ENCODE measurements around the gene BBS2.
A peak's percentile ranks its signal among the peaks of the same experiment; 100 is the strongest.

BBS2 gene, protein sequence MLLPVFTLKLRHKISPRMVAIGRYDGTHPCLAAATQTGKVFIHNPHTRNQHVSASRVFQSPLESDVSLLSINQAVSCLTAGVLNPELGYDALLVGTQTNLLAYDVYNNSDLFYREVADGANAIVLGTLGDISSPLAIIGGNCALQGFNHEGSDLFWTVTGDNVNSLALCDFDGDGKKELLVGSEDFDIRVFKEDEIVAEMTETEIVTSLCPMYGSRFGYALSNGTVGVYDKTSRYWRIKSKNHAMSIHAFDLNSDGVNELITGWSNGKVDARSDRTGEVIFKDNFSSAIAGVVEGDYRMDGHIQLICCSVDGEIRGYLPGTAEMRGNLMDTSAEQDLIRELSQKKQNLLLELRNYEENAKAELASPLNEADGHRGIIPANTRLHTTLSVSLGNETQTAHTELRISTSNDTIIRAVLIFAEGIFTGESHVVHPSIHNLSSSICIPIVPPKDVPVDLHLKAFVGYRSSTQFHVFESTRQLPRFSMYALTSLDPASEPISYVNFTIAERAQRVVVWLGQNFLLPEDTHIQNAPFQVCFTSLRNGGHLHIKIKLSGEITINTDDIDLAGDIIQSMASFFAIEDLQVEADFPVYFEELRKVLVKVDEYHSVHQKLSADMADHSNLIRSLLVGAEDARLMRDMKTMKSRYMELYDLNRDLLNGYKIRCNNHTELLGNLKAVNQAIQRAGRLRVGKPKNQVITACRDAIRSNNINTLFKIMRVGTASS

DNA sequence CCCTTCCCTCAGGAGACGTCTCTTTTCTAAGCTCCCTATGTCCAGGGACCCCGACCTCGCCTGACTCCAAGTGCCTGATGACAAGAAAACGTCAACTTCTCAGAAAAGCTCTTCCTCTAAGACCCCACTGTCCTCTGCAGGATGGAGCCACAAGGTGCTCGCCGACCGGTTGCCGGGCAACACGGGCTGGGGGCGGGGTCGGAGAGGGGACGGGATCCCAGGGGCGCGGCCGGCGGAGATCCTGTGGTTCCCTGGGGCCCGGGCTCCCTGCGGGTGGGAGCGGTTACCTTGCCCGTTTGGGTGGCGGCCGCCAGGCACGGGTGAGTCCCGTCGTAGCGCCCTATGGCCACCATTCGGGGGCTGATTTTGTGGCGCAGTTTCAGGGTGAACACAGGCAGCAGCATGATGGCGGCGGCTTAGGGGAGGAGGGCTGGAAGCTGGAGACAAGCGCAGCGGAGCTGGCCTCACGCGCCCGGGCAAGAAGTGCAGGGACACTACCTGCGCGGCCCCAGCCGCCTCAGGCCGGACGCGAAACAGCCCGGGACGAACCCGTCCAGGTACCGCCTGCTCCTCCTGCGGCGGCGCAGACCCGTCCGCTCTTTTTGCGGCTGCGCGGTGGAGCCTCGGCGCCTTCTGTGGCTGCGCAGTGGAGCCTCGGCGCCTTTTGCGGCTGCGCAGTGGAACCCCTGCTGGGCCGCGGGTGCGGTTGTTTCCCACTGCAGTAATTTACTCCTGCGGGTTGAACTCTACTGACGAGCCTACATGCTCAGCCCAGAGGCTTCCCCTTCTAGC, at the start of gene BBS2:
TSS of gene BBS2 (minus strand) at position 566 of the 792 bp plus-strand sequence. CDS start at position 404, 162 bp downstream.
- no peak for TF ChIP-seq ZFX (IDR thresholded peaks at IDR 0.05; ENCODE audit: borderline replicate concordance)
- TF ChIP-seq, protein P1, sequence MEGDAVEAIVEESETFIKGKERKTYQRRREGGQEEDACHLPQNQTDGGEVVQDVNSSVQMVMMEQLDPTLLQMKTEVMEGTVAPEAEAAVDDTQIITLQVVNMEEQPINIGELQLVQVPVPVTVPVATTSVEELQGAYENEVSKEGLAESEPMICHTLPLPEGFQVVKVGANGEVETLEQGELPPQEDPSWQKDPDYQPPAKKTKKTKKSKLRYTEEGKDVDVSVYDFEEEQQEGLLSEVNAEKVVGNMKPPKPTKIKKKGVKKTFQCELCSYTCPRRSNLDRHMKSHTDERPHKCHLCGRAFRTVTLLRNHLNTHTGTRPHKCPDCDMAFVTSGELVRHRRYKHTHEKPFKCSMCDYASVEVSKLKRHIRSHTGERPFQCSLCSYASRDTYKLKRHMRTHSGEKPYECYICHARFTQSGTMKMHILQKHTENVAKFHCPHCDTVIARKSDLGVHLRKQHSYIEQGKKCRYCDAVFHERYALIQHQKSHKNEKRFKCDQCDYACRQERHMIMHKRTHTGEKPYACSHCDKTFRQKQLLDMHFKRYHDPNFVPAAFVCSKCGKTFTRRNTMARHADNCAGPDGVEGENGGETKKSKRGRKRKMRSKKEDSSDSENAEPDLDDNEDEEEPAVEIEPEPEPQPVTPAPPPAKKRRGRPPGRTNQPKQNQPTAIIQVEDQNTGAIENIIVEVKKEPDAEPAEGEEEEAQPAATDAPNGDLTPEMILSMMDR (IDR thresholded peaks at IDR 0.05): 0 out of 2 replicates have a peak, but pooled peaks have one; percentile 2
- peak within 1 kb of the TSS; percentile 80 for H3K27ac ChIP-seq

DNA sequence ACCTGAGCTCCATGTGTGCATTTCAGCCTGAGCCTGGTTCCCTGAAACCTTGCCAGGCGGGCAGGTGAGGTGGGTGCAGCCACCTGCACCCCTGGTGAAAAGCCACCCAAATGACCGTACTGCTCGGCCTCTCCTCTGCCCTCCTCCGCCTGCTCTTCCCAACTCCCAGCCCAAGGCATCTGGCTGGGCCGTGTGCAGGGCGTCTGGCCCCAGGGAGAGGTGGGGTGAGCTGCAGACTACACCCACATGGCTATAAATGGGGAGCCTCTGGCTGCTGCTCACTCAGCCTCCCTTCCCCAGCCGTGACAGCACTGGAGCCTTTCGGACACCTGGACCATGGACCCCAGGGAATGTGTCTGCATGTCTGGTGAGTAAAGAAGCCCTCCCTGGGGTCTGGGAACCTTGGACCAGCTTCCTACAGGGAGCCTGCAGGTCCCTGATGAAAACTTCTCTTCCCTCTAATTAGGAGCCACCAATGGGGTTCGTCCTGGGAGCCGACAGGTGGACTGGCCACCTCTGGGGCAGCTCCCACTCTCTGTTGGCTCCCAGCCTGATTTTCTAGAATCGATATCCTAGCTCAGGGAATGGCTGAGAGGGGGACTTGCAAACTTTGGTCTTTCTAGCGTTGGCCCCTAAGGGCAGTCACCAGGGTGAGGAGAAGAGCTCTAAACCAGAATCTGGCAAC, 45.1 kb upstream of the BBS2 start, which contains the start of gene MT4:
TSS of gene MT4 (plus strand) at position 281 of the 685 bp plus-strand sequence. CDS start at position 337, 56 bp downstream.
- TF ChIP-seq, protein P1 (IDR thresholded peaks at IDR 0.05): no peak
- no peak for TF ChIP-seq ZFX (IDR thresholded peaks at IDR 0.05; ENCODE audit: borderline replicate concordance)
- H3K27ac ChIP-seq: no peak within 1 kb of the TSS

DNA sequence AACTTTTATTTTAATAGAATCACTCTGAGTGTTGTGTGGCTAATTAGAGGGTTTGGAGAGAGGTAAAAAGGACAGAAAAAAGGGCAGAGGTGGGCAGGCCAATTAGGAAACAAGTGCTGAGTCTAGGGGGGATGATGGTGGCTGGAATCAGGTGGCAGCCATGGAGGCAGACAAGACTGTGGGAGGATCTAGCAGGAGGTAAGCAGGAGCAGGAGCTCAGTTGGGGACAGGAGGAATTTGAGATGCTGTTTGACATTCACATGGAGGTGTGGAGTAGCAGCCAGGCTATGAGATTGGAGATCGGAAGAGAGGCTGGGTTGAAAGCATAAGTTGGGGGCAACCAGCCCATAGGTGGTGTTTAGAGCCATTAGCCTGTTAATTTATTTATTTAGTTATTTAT, 41.3 kb upstream of the BBS2 start:
- TF ChIP-seq, protein P1 (IDR thresholded peaks at IDR 0.05): no peak
- no peak for TF ChIP-seq ZFX (IDR thresholded peaks at IDR 0.05; ENCODE audit: borderline replicate concordance)
- no peak overlapping the region for H3K27ac ChIP-seq

DNA sequence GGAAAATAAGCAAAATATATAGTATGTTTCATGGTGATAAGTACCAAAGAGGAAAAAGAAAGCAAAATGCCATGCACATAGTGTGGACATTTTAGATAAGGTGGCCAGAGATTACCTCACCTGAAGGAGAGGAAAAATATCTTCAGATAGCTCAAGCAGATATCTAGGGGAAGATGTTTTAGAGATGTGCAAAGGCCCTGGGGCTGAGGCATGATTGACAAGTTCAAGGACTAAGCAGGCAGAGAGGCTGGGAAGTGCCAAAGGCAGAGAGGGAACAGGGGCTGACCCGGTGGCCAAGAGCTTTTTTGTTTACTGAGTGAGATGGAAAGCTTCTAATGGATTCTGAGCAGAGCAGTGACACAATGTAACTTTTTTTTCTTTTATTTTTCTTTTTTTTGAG, 40.6 kb upstream of the BBS2 start:
- TF ChIP-seq ZFX (IDR thresholded peaks at IDR 0.05; ENCODE audit: borderline replicate concordance): no peak
- TF ChIP-seq, protein P1 (IDR thresholded peaks at IDR 0.05): no peak
- H3K27ac ChIP-seq: no peak overlapping the region

DNA sequence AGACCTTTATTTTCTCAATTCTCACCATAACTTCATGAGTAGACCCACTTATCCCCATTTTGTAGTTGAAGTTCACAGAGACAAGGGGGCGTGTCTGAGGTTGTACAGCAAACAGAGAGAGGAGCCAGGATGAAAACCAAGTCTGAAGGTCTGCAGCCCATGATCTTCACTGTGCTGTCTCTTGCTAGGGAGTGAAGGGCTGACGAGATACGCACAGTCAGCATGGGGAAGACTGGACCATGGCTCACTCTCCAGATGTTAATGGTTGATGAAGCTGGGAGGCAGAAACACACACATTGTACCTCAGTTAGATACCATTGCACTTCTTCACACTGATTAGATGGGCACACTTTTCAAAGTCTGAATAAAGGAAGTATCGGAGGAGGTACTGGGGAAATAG, 39.3 kb upstream of the BBS2 start:
- TF ChIP-seq ZFX (IDR thresholded peaks at IDR 0.05; ENCODE audit: borderline replicate concordance): no peak
- TF ChIP-seq, protein P1 (IDR thresholded peaks at IDR 0.05): no peak
- no peak overlapping the region for H3K27ac ChIP-seq

DNA sequence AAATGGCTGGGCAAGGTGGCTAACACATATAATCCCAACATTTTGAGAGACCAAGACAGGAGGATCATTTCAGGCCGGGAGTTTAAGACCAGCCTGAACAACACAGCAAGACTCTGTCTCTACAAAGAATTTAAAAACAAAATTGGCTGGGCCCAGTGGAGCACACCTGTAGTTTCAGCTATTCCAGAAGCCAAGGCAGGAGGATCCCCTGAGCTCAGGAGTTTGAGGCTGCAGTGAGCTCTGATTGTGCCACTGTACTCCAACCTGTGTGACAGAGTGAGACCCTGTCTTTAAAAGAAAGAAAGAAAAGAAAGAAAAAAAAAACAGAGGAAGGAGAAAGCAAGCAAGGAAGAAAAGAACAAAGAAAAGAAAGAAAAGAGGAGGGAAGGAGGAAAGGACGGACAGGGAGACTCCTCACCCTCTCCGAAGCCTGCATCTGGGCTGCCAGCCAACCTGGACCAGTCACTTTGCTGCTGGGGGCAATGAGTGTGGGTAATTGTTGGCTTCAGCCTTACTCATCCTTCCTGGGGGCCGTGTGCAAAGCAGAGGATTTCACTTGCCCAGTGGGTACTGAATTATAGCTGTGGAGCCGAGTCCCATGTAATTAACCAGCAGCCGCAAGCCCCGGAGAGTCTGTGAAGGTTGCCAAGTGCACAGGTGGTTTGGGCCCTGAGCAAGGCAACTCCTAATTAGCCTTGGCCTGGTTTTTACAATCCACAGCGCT, 38.4 kb upstream of the BBS2 start:
- H3K27ac ChIP-seq: no peak overlapping the region
- no peak for TF ChIP-seq ZFX (IDR thresholded peaks at IDR 0.05; ENCODE audit: borderline replicate concordance)
- TF ChIP-seq, protein P1 (IDR thresholded peaks at IDR 0.05): no peak
